Esophagus muscularis mucosa (tissue), 4 donors: ENCODE results near the gene KATNB1. TPM values are rescaled to one million over a fixed set of nuclear protein-coding genes. Genes with fewer than 3 reads are reported as not detected.

ENCODE experiments used
- DNase-seq: peaks from one replicate; pipeline ENCODE4 v3.0.0-alpha.2; 2017; ENCODE audit errors: extremely low spot score
- H3K27ac ChIP-seq, 4 donors: fragments of 200-600 bp; sonication (generic); replicated peaks in 1 of 4; 1 replicate in 3 of 4; 2 replicates in 1 of 4; pipeline ENCODE4 v1.5.1; 2016 to 2019; ENCODE audit warnings: mild to moderate bottlenecking in 1 of 4
- H3K27me3 ChIP-seq, 4 donors: fragments of 200-600 bp; sonication (generic); one replicate each; pipeline versions ENCODE4 v1.5.1 to v1.6.0; 2016 to 2019
- H3K36me3 ChIP-seq, 4 donors: fragments of 200-600 bp; sonication (generic); one replicate each; pipeline ENCODE4 v1.5.1; 2016 to 2019
- H3K4me1 ChIP-seq, 4 donors: fragments of 200-600 bp; sonication (generic); one replicate each; pipeline ENCODE4 v1.5.1; 2016 to 2019
- H3K4me3 ChIP-seq, 4 donors: fragments of 200-600 bp; sonication (generic); 1 replicate in 2 of 4; 2 replicates in 2 of 4; pipeline ENCODE4 v1.5.1; 2016 to 2019; ENCODE audit warnings: mild to moderate bottlenecking in 4 of 4, moderate library complexity in 1 of 4
- H3K9me3 ChIP-seq, 4 donors: fragments of 200-600 bp; sonication (generic); 1 replicate in 3 of 4; 2 replicates in 1 of 4; pipeline ENCODE4 v1.5.1; 2016 to 2019
- CTCF ChIP-seq, 3 experiments: fragments of 200-600 bp in 2 of 3; fragments of 450-650 bp in 1 of 3; sonication (generic) in 2 of 3; IDR thresholded peaks; one replicate each; pipeline ENCODE4 v1.5.1; 2017 to 2019; ENCODE audit warnings: antibody characterized with exemption in 3 of 3, mild to moderate bottlenecking in 2 of 3, moderate library complexity in 1 of 3
- EP300 ChIP-seq: sonication (generic); formaldehyde crosslinking; IDR thresholded peaks from one replicate; pipeline ENCODE4 v1.6.1; 2017; ENCODE audit warnings: antibody characterized with exemption
- POLR2A ChIP-seq: fragments of 450-650 bp; IDR thresholded peaks from one replicate; pipeline ENCODE4 v1.6.1; 2017; ENCODE audit warnings: antibody characterized with exemption, moderate library complexity, mild to moderate bottlenecking, low read depth
- POLR2AphosphoS5 ChIP-seq, 2 donors: sonication (generic); formaldehyde crosslinking; IDR thresholded peaks; one replicate each; pipeline ENCODE4 v1.6.1; 2017; ENCODE audit warnings: antibody characterized with exemption in 2 of 2
- WGBS: methylation state at CpG from one replicate; pipeline ENCODE4 v1.1.5; 2018; 5-methylcytosine and 5-hydroxymethylcytosine counted together
- intact Hi-C: fragments of 100-400 bp; cut with DNase I; formaldehyde crosslinking; loops from one replicate; pipeline ENCODE4 v1.15.1; 2023
- total RNA-seq, 4 donors: library from RNA; depleted of rRNA; stranded (reverse); fragments of >200 nt; gene quantifications; one replicate each; pipeline versions ENCODE4 v1.1.0 to v1.2.1, GENCODE V29; 2016

KATNB1 gene
- total RNA-seq, 4 donors from 2014 or later, result 10.4 to 16.9 (median 15.3) TPM

- no peak for DNase-seq
- Histone ChIP-seq H3K27ac (no peak overlapping the region), H3K27me3 (no peaks in the 10 kb centered on the region), H3K36me3 (no peaks in the 10 kb centered on the region), H3K9me3 (no peaks in the 10 kb centered on the region), H3K4me1 (no peaks in the 10 kb centered on the region), H3K4me3 (no peak overlapping the region)
- no peak for TF ChIP-seq POLR2AphosphoS5 (IDR thresholded peaks at IDR 0.05)
- TF ChIP-seq POLR2A, result no peak
- no peak for TF ChIP-seq EP300
- TF ChIP-seq CTCF (IDR thresholded peaks at IDR 0.05), result no peak
- WGBS, result 68% methylated on average over 10 of the region's 11 CpGs
- intact Hi-C loops, result no loop called here
Observed at GRCh38 chr16:57704011-57704904, 31.3 kb upstream of the KATNB1 start.

DNA sequence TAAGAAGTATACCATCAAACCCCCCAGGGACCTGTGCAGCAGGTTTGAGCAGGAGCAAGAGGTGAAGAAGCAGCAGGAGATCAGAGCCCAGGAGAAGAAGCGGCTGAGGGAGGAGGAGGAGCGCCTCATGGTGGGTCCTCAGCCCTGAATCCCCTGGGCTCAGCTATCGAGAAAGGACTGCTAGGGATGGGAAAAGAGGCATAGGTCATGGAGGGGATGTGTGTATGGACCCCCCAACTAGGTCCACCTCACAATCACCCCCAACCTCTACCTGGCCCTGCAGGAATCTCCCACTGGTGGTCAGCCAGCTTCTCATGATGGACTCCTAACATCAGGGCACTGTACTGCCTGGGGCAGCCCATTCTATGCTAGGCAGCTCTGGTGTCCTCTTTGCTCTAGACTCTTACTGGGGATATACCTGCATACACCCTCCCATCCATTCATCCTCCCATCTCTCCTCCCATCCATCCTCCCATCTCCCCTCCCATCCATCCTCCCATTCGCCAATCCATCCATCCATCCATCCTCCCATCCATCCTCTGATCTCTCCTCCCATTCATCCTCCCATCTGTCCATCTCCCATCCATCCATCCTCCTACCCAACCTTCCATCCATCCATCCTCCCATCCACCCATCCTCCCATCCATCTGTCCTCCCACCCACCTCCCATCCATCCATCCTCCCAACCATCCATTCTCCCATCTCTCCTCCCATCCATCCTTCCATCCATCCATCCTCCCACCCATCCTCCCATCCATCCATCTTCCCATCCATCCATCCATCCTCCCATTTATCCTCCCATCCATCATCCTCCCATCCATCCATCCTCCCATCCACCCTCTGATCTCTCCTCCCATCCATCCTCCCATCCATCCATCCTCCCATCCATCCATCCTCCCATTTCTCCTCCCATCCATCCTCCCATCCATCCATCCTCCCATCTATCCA lies 30.4 kb upstream of the KATNB1 start:
- no peak for DNase-seq

DNA sequence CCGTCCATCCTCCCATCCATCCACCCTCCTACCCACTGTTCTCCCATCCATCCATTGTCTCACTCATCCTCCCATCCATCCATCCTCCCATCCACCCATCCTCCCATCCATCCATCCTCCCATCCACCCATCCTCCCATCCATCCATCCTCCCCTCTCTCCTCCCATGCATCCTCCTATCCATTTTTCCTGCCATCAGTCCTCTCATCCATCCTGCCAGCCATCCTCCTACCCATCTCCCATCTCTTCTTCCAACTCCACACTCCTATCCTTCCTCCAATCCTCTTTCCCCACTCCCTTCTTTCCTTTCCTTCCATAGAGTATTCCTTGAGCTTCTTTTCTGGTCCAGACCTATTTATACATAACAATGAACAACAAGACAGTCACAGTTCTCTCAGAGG lies 28.9 kb upstream of the KATNB1 start:
- 86% methylated on average over 1 of the region's 1 CpG for WGBS
- H3K27me3 ChIP-seq, result no peaks in the 10 kb centered on the region

More for the DNA sequence above, 30.4 kb upstream of the KATNB1 start:
- intact Hi-C loops, result no loop called here
- no peaks in the 10 kb centered on the region for H3K27me3 ChIP-seq
- no peak overlapping the region for H3K27ac ChIP-seq
- no peaks in the 10 kb centered on the region for H3K9me3 ChIP-seq
- 96% methylated on average over 4 of the region's 4 CpGs for WGBS
- TF ChIP-seq EP300, result no peak
- no peak for TF ChIP-seq CTCF (IDR thresholded peaks at IDR 0.05)
- TF ChIP-seq POLR2AphosphoS5 (IDR thresholded peaks at IDR 0.05), result no peak
- no peak for TF ChIP-seq POLR2A
- H3K4me3 ChIP-seq, result no peak overlapping the region
- H3K36me3 ChIP-seq, result no peaks in the 10 kb centered on the region
- H3K4me1 ChIP-seq, result no peaks in the 10 kb centered on the region

GRCh38 chr16:57707331-57707730 lies 28.2 kb upstream of the KATNB1 start:
- intact Hi-C loops, result no loop called here
- H3K27me3 ChIP-seq, result no peaks in the 10 kb centered on the region
- no peaks in the 10 kb centered on the region for H3K4me1 ChIP-seq
- no peak for DNase-seq
- no peaks in the 10 kb centered on the region for H3K9me3 ChIP-seq
- no peak overlapping the region for H3K27ac ChIP-seq
- H3K36me3 ChIP-seq, result no peaks in the 10 kb centered on the region
- no peak for TF ChIP-seq POLR2AphosphoS5 (IDR thresholded peaks at IDR 0.05)
- TF ChIP-seq POLR2A, result no peak
- TF ChIP-seq CTCF (IDR thresholded peaks at IDR 0.05), result no peak
- no peak for TF ChIP-seq EP300
- H3K4me3 ChIP-seq, result no peak overlapping the region
- WGBS, result 81% methylated on average over 6 of the region's 11 CpGs

More for the DNA sequence above, 28.9 kb upstream of the KATNB1 start:
- no peak for TF ChIP-seq POLR2A
- H3K4me3 ChIP-seq, result no peak overlapping the region
- intact Hi-C loops, result no loop called here
- DNase-seq, result no peak
- H3K27ac ChIP-seq, result no peak overlapping the region
- H3K36me3 ChIP-seq, result no peaks in the 10 kb centered on the region
- no peaks in the 10 kb centered on the region for H3K4me1 ChIP-seq
- H3K9me3 ChIP-seq, result no peaks in the 10 kb centered on the region

- Histone ChIP-seq H3K36me3 (no peaks in the 10 kb centered on the region), H3K9me3 (no peaks in the 10 kb centered on the region), H3K27me3 (no peaks in the 10 kb centered on the region), H3K27ac (no peak overlapping the region), H3K4me1 (no peaks in the 10 kb centered on the region), H3K4me3 (no peak overlapping the region)
- TF ChIP-seq EP300 (no peak), POLR2AphosphoS5 (IDR thresholded peaks at IDR 0.05) (no peak), POLR2A (no peak), CTCF (IDR thresholded peaks at IDR 0.05) (no peak)
- DNase-seq, result no peak
- WGBS, result 96% methylated on average over 3 of the region's 3 CpGs
- intact Hi-C loops, result no loop called here
Observed at GRCh38 chr16:57708168-57708567, 27.4 kb upstream of the KATNB1 start.
